ENCODE results near the gene RNF111. TPM values are rescaled to one million over a fixed set of nuclear protein-coding genes. Genes with fewer than 3 reads are reported as not detected.
A peak's percentile ranks its signal among the peaks of the same experiment; 100 is the strongest.
"Not testable (repeated sequence)": the region's sequence is repeated elsewhere in the genome, so short reads cannot be mapped to it uniquely, and the experiment has no call there.

Gene RNF111
- total RNA-seq, 1 experiment from 2014 or later = 22.4 TPM

- H3K27me3 Mint-ChIP-seq (ENCODE audit: low read depth); POLR2A ChIA-PET; ATAC-seq; CTCF ChIA-PET; H3K4me1 Mint-ChIP-seq; DNase-seq (ENCODE audit: low spot score); H3K27ac Mint-ChIP-seq; H3K4me3 Mint-ChIP-seq: not testable (repeated sequence)
- H3K9me3 Mint-ChIP-seq = peaks cover 34% of the 10 kb centered on the region
- peaks cover 90% of the 10 kb centered on the region for H3K36me3 Mint-ChIP-seq
- TF ChIP-seq GTF2I (CRISPR knock-in tag; conservative IDR thresholded peaks at IDR 0.05) = 0 out of 2 replicates have a peak, but pooled peaks have one; percentile 17
These were observed 138.2 kb downstream of the RNF111 start for GRCh38 chr15:59125683-59126082.

- H3K4me1 Mint-ChIP-seq; ATAC-seq; POLR2A ChIA-PET; H3K27me3 Mint-ChIP-seq (ENCODE audit: low read depth); DNase-seq (ENCODE audit: low spot score); H3K4me3 Mint-ChIP-seq: not testable (repeated sequence)
- peaks cover 34% of the 10 kb centered on the region for H3K9me3 Mint-ChIP-seq
- 0 out of 2 replicates have a peak overlapping the region, but pooled peaks have one; percentile 19 for H3K27ac Mint-ChIP-seq
- H3K36me3 Mint-ChIP-seq = peaks cover 96% of the 10 kb centered on the region
- CTCF ChIA-PET = interaction anchor here (1.7 kb wide), 1 partner anchor 11 kb away, joined by 3 read pairs; no protein-coding TSS in a partner anchor
These were observed 139.8 kb downstream of the RNF111 start for GRCh38 chr15:59127255-59127654.

GRCh38 chr15:59131456-59131855, 144.0 kb downstream of the RNF111 start:
- CTCF ChIA-PET = interaction anchor here (1.5 kb wide), 1 partner anchor 397 kb away, joined by 4 read pairs; no protein-coding TSS in a partner anchor
- Mint-ChIP-seq H3K27me3 (ENCODE audit: low read depth) (no peaks in the 10 kb centered on the region), H3K4me3 (no peak overlapping the region), H3K4me1 (no peaks in the 10 kb centered on the region), H3K36me3 (peaks cover 92% of the 10 kb centered on the region), H3K9me3 (peaks cover 29% of the 10 kb centered on the region), H3K27ac (peak overlapping the region; percentile 65; the same call in 1 of the 2 replicates)
- DNase-seq (ENCODE audit: low spot score) (no peak), ATAC-seq (no peak)
- TF ChIP-seq GTF2I (CRISPR knock-in tag; conservative IDR thresholded peaks at IDR 0.05) = no peak
- no peak for TF ChIP-seq GABPB1 (CRISPR knock-in tag; IDR thresholded peaks at IDR 0.05)
- no peak for TF ChIP-seq ERG (CRISPR knock-in tag; IDR thresholded peaks at IDR 0.05)
- no peak for TF ChIP-seq MXD4 (CRISPR knock-in tag; IDR thresholded peaks at IDR 0.05; ENCODE audit: borderline replicate concordance)
- no peak for TF ChIP-seq ATF3 (CRISPR knock-in tag; conservative IDR thresholded peaks at IDR 0.05)
- TF ChIP-seq IRF2 (CRISPR knock-in tag; IDR thresholded peaks at IDR 0.05; ENCODE audit: borderline replicate concordance, low read depth) = no peak
- POLR2A ChIA-PET = no interaction called here

- Mint-ChIP-seq H3K9me3 (peaks cover 29% of the 10 kb centered on the region), H3K36me3 (peaks cover 91% of the 10 kb centered on the region), H3K4me1 (no peaks in the 10 kb centered on the region), H3K27ac (no peak overlapping the region), H3K4me3 (no peak overlapping the region), H3K27me3 (ENCODE audit: low read depth) (no peaks in the 10 kb centered on the region)
- DNase-seq (ENCODE audit: low spot score) (no peak), ATAC-seq (no peak)
- TF ChIP-seq E2F1 (CRISPR knock-in tag; IDR thresholded peaks at IDR 0.05) (no peak), SMAD3 (CRISPR knock-in tag; IDR thresholded peaks at IDR 0.05; ENCODE audit: borderline replicate concordance) (no peak), ATF3 (CRISPR knock-in tag; conservative IDR thresholded peaks at IDR 0.05) (no peak), AFF4 (CRISPR knock-in tag; IDR thresholded peaks at IDR 0.05; ENCODE audit: borderline replicate concordance) (no peak), ATF6 (CRISPR knock-in tag; IDR thresholded peaks at IDR 0.05) (no peak), USF1 (CRISPR knock-in tag; IDR thresholded peaks at IDR 0.05) (no peak), NFATC4 (CRISPR knock-in tag; IDR thresholded peaks at IDR 0.05) (no peak)
- ChIA-PET CTCF (interaction anchor here (1.5 kb wide), 1 partner anchor 397 kb away, joined by 4 read pairs; no protein-coding TSS in a partner anchor), POLR2A (no interaction called here)
These were observed 144.6 kb downstream of the RNF111 start for GRCh38 chr15:59131969-59132562.

Data from WTC11 (cell line).